ENCODE results near the gene GSG1.
A peak's percentile ranks its signal among the peaks of the same experiment; 100 is the strongest.

Gene GSG1

GRCh38 chr12:13099066-13099843 lies 4.2 kb downstream of the GSG1 start:
- no peak for TF ChIP-seq CTCF (IDR thresholded peaks at IDR 0.05)
- TF ChIP-seq ZFX (IDR thresholded peaks at IDR 0.05; ENCODE audit: borderline replicate concordance), result no peak
- peak overlapping the region; percentile 90 for H3K27ac ChIP-seq

- TF ChIP-seq CTCF (IDR thresholded peaks at IDR 0.05) (no peak), ZFX (IDR thresholded peaks at IDR 0.05; ENCODE audit: borderline replicate concordance) (no peak)
- H3K27ac ChIP-seq, result 0 out of 2 replicates have a peak overlapping the region, but pooled peaks have one; percentile 90
Measured at GRCh38 chr12:13097491-13098011, 5.9 kb downstream of the GSG1 start.

GRCh38 chr12:13095266-13095995 lies 8.0 kb downstream of the GSG1 start:
- TF ChIP-seq ZFX (IDR thresholded peaks at IDR 0.05; ENCODE audit: borderline replicate concordance) (no peak), CTCF (IDR thresholded peaks at IDR 0.05) (no peak)
- no peak overlapping the region for H3K27ac ChIP-seq

GRCh38 chr12:13094367-13094766 lies 9.1 kb downstream of the GSG1 start:
- H3K27ac ChIP-seq, result no peak overlapping the region
- TF ChIP-seq CTCF (IDR thresholded peaks at IDR 0.05), result no peak
- TF ChIP-seq ZFX (IDR thresholded peaks at IDR 0.05; ENCODE audit: borderline replicate concordance), result no peak

GRCh38 chr12:13093848-13094220 lies 9.6 kb downstream of the GSG1 start:
- TF ChIP-seq ZFX (IDR thresholded peaks at IDR 0.05; ENCODE audit: borderline replicate concordance) (no peak), CTCF (IDR thresholded peaks at IDR 0.05) (no peak)
- no peak overlapping the region for H3K27ac ChIP-seq

- TF ChIP-seq CTCF (IDR thresholded peaks at IDR 0.05), result no peak
- no peak for TF ChIP-seq ZFX (IDR thresholded peaks at IDR 0.05; ENCODE audit: borderline replicate concordance)
- H3K27ac ChIP-seq, result no peak overlapping the region
Measured at GRCh38 chr12:13093191-13093847, 10.1 kb downstream of the GSG1 start.

All from 22Rv1 (cell line).